HG03354 (cell line): ENCODE measurements around the gene IL5RA.
A peak's percentile ranks its signal among the peaks of the same experiment; 100 is the strongest.

Experiments
- ATAC-seq: cut with Tn5 transposase; IDR thresholded peaks from one replicate; pipeline ENCODE4 v1.9.1; 2021; ENCODE audit warnings: mild to moderate bottlenecking; ENCODE audit not compliant: unreplicated experiment, poor library complexity, severe bottlenecking

The IL5RA gene, protein sequence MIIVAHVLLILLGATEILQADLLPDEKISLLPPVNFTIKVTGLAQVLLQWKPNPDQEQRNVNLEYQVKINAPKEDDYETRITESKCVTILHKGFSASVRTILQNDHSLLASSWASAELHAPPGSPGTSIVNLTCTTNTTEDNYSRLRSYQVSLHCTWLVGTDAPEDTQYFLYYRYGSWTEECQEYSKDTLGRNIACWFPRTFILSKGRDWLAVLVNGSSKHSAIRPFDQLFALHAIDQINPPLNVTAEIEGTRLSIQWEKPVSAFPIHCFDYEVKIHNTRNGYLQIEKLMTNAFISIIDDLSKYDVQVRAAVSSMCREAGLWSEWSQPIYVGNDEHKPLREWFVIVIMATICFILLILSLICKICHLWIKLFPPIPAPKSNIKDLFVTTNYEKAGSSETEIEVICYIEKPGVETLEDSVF

DNA sequence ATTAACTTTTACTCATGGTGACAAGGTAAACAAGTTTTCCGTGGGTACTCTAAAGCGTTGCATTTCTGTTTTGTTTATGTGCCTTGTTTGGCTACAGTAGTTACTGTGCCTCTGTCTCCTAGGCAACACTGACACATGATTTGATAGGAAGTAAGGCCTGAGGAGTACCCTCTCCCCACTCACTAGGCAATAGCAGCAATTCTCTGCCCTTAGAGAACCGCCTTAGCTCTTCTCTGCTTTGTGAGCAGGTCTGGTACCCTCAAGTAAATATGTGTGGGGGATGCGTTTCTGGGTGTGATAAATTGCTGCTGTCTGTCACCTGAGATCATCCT is at the start of gene IL5RA:
TSS of gene IL5RA (minus strand) at position 76 of the 332 bp plus-strand sequence. CDS start 5,390 bp downstream, outside the sequence.
- ATAC-seq, result peak; percentile 78

- no peak for ATAC-seq
Observed at GRCh38 chr3:3157484-3157883, 47.3 kb upstream of the IL5RA start.

DNA sequence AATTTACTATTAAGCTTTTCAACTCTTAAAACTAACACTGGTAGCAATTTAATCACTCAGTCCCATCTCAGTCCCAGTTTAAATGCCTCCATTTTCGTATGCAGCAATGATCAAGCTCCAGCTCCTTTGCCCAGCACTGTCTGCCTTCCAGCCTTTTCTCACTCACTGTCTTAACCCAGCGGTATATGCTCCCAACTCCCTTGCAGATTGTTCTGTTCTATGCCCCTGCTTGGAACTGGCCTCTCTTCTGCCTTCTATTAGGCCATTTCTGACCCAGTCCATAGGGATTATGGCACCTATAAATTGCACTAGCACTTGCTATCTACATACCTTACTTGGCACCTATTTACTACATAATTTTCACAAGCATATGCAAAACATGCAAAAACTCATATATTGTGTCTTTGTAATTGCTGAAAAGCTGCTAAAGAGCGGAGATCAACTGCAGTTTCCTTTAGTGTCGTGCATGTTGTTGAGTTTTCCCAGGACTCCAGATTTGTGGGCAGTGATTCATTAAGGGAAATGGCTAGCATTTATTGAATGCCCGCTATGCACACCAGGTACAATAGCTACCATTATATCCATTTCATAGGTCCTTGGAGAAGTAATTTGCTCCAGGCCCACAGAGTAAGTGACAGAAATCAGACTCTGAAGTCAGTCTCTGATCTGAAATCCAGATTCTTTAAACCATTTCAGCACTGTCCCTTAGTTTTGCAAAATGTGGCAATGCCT is 44.9 kb upstream of the IL5RA start:
- ATAC-seq, result no peak

DNA sequence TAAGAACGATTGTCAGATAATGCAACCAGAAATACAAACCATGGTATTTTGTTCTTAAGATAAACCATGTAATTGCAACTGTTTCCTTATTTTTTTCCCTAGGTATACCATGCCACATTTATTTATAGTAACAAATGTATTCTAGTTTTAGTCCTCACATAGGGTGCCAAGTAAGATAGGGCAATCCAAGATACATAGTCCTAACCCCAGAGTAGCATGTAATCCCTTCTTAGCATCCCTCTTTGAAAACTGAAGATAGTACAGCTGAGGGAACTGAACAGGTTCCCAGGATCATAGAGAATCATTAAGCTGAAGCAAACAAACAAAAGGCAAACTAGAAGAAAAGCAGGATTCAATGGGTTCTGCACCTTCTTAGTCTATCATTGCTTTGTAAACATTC is 41.3 kb upstream of the IL5RA start:
- no peak for ATAC-seq

GRCh38 chr3:3149560-3149959 is 39.4 kb upstream of the IL5RA start:
- no peak for ATAC-seq

GRCh38 chr3:3145831-3146230 is 35.7 kb upstream of the IL5RA start:
- no peak for ATAC-seq

DNA sequence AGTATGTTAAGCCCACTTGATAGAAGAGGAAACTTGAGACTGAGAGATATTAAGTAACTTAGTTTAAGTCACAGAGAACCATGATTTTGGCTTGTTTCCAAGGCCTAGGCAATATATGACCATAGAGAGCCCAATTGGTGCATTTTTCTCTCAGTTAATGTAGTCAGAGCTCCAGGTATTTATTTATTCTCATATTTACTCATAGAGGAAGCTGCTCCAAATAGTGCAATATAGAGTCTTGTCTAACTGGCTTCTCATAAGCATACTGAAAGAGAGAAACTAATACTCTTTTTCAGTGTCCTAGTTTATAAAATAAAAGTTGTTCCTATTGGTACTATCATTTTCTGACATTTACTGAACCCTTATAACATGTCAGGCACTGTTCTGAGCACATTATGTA is 31.8 kb upstream of the IL5RA start:
- no peak for ATAC-seq

GRCh38 chr3:3137526-3137925 is 27.4 kb upstream of the IL5RA start:
- ATAC-seq, result no peak

DNA sequence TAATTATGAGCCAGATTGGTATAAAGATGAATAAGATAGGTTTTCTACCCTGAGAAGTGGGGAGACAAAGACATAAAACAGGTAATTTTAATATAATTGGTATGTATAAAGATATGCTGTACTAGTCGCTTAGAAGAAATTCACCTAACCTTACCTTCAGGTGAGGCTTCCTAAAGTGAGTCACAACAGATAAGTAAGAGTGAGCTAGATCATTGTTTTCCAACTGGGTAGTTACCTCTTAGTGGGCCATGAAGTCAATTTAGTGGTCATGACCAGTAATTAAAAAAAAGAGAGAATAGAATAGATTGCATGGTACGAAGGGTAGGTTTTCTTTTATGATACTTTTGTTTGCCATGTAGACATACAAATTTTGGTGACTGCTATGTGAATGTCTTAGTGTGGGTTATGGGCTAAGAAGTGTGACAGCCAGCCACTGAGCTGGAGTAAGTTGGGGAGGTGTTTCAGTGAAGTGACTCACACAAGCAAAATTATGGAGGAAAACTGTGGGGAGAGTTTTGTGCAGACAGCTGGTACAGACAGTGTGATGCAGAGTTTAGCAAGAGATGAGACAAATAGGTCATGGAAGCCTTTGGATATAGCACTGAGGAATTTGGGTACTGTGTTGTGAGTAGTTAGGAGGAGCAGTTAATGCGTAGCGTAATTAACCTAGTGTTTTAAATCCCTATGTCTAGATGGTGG is 24.7 kb upstream of the IL5RA start:
- ATAC-seq, result no peak

GRCh38 chr3:3133500-3133899 is 23.3 kb upstream of the IL5RA start:
- ATAC-seq, result no peak

DNA sequence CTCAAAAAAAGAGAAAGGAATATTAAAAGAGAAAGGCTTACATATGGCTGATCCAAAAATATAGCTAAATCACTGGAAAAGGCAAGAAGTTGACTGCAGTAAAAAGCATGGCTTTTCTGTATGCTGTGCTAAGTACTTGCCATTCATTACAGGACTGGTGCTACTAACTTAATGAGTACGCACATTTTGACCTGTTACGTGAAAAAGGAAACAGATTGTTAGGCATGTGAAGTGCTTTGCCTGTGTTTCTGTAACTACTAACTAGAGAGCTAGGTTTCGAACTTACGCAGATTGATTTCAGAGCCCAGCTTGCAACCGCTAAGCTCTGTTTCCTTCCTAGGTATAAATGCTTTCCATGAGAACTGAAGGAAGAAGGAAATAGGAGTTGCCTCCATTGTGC is 19.4 kb upstream of the IL5RA start:
- no peak for ATAC-seq

DNA sequence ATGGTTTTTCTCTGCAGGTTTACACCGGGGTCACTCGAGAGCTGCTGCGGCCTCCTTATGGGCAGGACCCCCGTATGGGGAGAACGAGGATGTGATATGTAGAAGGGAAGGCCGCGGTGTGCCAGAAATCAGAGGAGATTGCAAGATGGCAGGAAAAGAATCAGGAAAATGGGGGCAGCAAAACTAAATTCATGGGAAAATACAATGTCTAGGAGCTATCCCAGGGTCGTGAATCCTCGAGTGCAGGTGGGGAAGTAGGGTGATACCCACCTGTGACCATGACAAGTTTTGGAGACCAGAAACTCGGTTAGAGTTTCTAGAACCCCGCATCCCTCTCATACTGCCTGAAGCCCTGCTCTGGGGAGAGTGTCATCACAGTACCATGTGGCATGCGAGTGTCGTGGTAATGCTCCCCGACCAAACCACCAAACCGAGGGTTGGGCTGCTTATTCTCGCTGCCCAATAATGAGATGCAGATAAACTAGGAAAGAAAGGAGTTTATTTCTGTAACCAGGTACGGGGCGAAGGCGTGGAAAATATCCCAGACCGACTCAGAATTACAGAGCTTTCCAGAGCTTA is 17.3 kb upstream of the IL5RA start:
- ATAC-seq, result peak; percentile 20

- ATAC-seq, result peak; percentile 96
Observed at GRCh38 chr3:3126477-3127431, 16.6 kb upstream of the IL5RA start, which contains the start of gene TRNT1. TSS of gene TRNT1 (plus strand) at chr3:3126940. CDS start at chr3:3129041, 2,101 bp downstream.

GRCh38 chr3:3125977-3126376 is 15.8 kb upstream of the IL5RA start:
- ATAC-seq, result no peak

GRCh38 chr3:3119393-3119851 is 9.2 kb upstream of the IL5RA start:
- ATAC-seq, result no peak

- ATAC-seq, result no peak
Observed at GRCh38 chr3:3117651-3118050, 7.5 kb upstream of the IL5RA start.

DNA sequence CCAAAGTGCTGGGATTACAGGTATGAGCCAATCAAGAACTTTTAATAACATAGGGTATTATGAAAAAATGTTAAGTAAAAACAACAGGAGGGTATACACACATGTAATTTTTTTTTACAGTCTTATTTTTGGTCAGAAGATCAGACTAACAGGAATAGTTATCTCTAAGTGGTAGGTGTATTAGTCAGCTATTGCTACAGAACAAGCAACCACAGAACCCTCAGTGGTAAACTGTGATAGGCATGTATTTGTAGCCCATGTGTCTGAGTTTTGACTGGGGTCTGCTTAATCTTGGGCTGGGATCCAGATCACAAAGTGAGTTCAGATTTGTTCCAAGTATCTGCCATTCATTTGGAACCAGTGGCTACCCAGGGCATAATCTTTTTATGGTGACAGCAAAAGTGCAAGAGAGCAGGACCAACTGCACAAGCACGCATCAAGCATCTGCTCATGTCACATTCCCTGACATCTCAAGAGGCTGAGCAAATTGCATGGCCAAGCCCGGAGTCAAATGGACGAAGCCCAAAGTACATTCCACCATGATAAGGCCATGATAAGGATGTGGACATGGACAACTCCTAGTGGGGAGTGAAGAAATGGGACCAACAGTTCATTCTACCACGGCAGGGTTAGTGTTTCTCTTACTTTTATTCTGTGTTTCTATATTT is 3.0 kb upstream of the IL5RA start:
- no peak for ATAC-seq

- ATAC-seq, result no peak
Observed at GRCh38 chr3:3110749-3111361, 681 bp upstream of the IL5RA start.
